ENCODE measurements around the gene DCAF5.

DNA sequence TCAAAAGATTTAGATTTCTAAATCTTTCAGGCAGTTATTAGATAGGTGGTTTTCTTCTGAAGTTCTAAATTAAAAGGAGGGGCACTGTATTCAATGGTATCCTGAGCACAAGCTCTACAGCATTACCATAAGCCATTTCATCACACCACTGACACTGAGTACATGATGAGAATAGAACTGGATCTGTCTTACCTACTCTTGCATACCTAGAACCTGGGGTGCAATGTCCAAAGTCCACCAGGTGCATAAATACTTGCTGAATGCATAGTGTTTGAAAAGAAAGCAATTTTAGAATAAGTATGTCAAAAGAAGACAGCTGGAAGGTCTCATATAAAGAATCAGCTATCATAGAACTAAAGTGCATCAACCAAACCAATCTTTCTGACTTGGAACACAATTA lies 88.3 kb downstream of the DCAF5 start:
- TF ChIP-seq, protein P1, sequence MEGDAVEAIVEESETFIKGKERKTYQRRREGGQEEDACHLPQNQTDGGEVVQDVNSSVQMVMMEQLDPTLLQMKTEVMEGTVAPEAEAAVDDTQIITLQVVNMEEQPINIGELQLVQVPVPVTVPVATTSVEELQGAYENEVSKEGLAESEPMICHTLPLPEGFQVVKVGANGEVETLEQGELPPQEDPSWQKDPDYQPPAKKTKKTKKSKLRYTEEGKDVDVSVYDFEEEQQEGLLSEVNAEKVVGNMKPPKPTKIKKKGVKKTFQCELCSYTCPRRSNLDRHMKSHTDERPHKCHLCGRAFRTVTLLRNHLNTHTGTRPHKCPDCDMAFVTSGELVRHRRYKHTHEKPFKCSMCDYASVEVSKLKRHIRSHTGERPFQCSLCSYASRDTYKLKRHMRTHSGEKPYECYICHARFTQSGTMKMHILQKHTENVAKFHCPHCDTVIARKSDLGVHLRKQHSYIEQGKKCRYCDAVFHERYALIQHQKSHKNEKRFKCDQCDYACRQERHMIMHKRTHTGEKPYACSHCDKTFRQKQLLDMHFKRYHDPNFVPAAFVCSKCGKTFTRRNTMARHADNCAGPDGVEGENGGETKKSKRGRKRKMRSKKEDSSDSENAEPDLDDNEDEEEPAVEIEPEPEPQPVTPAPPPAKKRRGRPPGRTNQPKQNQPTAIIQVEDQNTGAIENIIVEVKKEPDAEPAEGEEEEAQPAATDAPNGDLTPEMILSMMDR (IDR thresholded peaks at IDR 0.05): no peak
- no peak for TF ChIP-seq POLR2A (IDR thresholded peaks at IDR 0.05)

Measured in ovary (tissue), 3 donors.